GM10847 (cell line): ENCODE results near the gene NPAS3.

ENCODE experiments used
- POLR2A ChIP-seq: IDR thresholded peaks from 2 replicates; pipeline ENCODE4 v1.6.1; 2011; ENCODE audit not compliant: insufficient read length; ENCODE audit errors: extremely low read depth

Gene NPAS3

GRCh38 chr14:33700052-33700451 is 761.4 kb downstream of the NPAS3 start:
- no peak for TF ChIP-seq POLR2A

GRCh38 chr14:33702293-33702692 is 763.6 kb downstream of the NPAS3 start:
- TF ChIP-seq POLR2A = no peak

- TF ChIP-seq POLR2A = no peak
Observed at GRCh38 chr14:33704481-33704880, 765.8 kb downstream of the NPAS3 start.

- TF ChIP-seq POLR2A = no peak
Observed at GRCh38 chr14:33705490-33705889, 766.8 kb downstream of the NPAS3 start.

GRCh38 chr14:33707716-33708115 is 769.0 kb downstream of the NPAS3 start:
- TF ChIP-seq POLR2A = no peak

GRCh38 chr14:33709283-33709682 is 770.6 kb downstream of the NPAS3 start:
- no peak for TF ChIP-seq POLR2A

- TF ChIP-seq POLR2A = no peak
Observed at GRCh38 chr14:33709711-33710110, 771.0 kb downstream of the NPAS3 start.

- no peak for TF ChIP-seq POLR2A
Observed at GRCh38 chr14:33710273-33710672, 771.6 kb downstream of the NPAS3 start.

- no peak for TF ChIP-seq POLR2A
Observed at GRCh38 chr14:33711194-33711593, 772.5 kb downstream of the NPAS3 start.

- TF ChIP-seq POLR2A = no peak
Observed at GRCh38 chr14:33711811-33712216, 773.1 kb downstream of the NPAS3 start.

GRCh38 chr14:33714527-33715226 is 776.0 kb downstream of the NPAS3 start:
- TF ChIP-seq POLR2A = no peak

GRCh38 chr14:33715227-33715528 is 776.5 kb downstream of the NPAS3 start:
- TF ChIP-seq POLR2A = no peak

- TF ChIP-seq POLR2A = no peak
Observed at GRCh38 chr14:33716921-33717320, 778.2 kb downstream of the NPAS3 start.

- no peak for TF ChIP-seq POLR2A
Observed at GRCh38 chr14:33717866-33718265, 779.2 kb downstream of the NPAS3 start.

GRCh38 chr14:33720284-33720787 is 781.7 kb downstream of the NPAS3 start:
- TF ChIP-seq POLR2A = no peak

GRCh38 chr14:33726685-33727084 is 788.0 kb downstream of the NPAS3 start:
- TF ChIP-seq POLR2A = no peak

GRCh38 chr14:33727606-33728005 is 788.9 kb downstream of the NPAS3 start:
- TF ChIP-seq POLR2A = no peak

GRCh38 chr14:33728010-33728498 is 789.4 kb downstream of the NPAS3 start:
- TF ChIP-seq POLR2A = no peak

GRCh38 chr14:33730156-33730555 is 791.5 kb downstream of the NPAS3 start:
- TF ChIP-seq POLR2A = no peak
